ENCODE measurements around the gene ANKRD63.

The ANKRD63 gene

GRCh38 chr15:40235201-40235885 lies 47.5 kb downstream of the ANKRD63 start:
- Histone ChIP-seq H3K4me1 (ENCODE audit: insufficient read depth, low read length) (no peaks in the 10 kb centered on the region), H3K27ac (ENCODE audit: low read length) (no peak overlapping the region), H3K79me2 (ENCODE audit: insufficient read depth, low read length) (no peaks in the 10 kb centered on the region), H3K9me3 (ENCODE audit: insufficient read depth, low read length, severe bottlenecking) (no peaks in the 10 kb centered on the region), H3K27me3 (ENCODE audit: insufficient read depth, low read length, poor library complexity) (no peaks in the 10 kb centered on the region), H4K20me1 (ENCODE audit: insufficient read depth, low read length) (no peaks in the 10 kb centered on the region), H3K4me3 (ENCODE audit: low read depth in 1 of 2, low read length in 2 of 2) (no peak overlapping the region), H3K4me2 (ENCODE audit: insufficient read depth, low read length) (no peak overlapping the region), H2AFZ (ENCODE audit: low read depth, low read length) (no peak overlapping the region), H3K36me3 (ENCODE audit: insufficient read depth, low read length) (0 out of 2 replicates have a peak, but pooled peaks cover 8% of the 10 kb centered on the region), H3K9ac (ENCODE audit: low read depth, low read length) (no peak overlapping the region)
- no peak for DNase-seq
- no peak for ATAC-seq (ENCODE audit: insufficient read depth, low read depth)
- TF ChIP-seq EZH2 (IDR thresholded peaks at IDR 0.05; ENCODE audit: borderline replicate concordance, low read depth, low read length, severe bottlenecking) (no peak), CTCF (IDR thresholded peaks at IDR 0.05; ENCODE audit: borderline replicate concordance, extremely low read depth, low read length, poor library complexity, severe bottlenecking) (no peak)

- Histone ChIP-seq H3K79me2 (ENCODE audit: insufficient read depth, low read length) (no peaks in the 10 kb centered on the region), H3K27ac (ENCODE audit: low read length) (no peak overlapping the region), H3K9me3 (ENCODE audit: insufficient read depth, low read length, severe bottlenecking) (no peaks in the 10 kb centered on the region), H3K4me2 (ENCODE audit: insufficient read depth, low read length) (no peak overlapping the region), H3K4me3 (ENCODE audit: low read depth in 1 of 2, low read length in 2 of 2) (no peak overlapping the region), H3K4me1 (ENCODE audit: insufficient read depth, low read length) (no peaks in the 10 kb centered on the region), H3K27me3 (ENCODE audit: insufficient read depth, low read length, poor library complexity) (no peaks in the 10 kb centered on the region), H3K9ac (ENCODE audit: low read depth, low read length) (no peak overlapping the region), H4K20me1 (ENCODE audit: insufficient read depth, low read length) (no peaks in the 10 kb centered on the region), H2AFZ (ENCODE audit: low read depth, low read length) (no peak overlapping the region), H3K36me3 (ENCODE audit: insufficient read depth, low read length) (peaks cover 12% of the 10 kb centered on the region)
- ATAC-seq (ENCODE audit: insufficient read depth, low read depth), result no peak
- DNase-seq, result no peak
- TF ChIP-seq CTCF (IDR thresholded peaks at IDR 0.05; ENCODE audit: borderline replicate concordance, extremely low read depth, low read length, poor library complexity, severe bottlenecking) (no peak), EZH2 (IDR thresholded peaks at IDR 0.05; ENCODE audit: borderline replicate concordance, low read depth, low read length, severe bottlenecking) (no peak)
These were observed 48.1 kb downstream of the ANKRD63 start for GRCh38 chr15:40234783-40235182.

GRCh38 chr15:40233727-40234577 lies 48.9 kb downstream of the ANKRD63 start:
- Histone ChIP-seq H3K27me3 (ENCODE audit: insufficient read depth, low read length, poor library complexity) (no peaks in the 10 kb centered on the region), H4K20me1 (ENCODE audit: insufficient read depth, low read length) (no peaks in the 10 kb centered on the region), H3K36me3 (ENCODE audit: insufficient read depth, low read length) (peaks cover 20% of the 10 kb centered on the region), H2AFZ (ENCODE audit: low read depth, low read length) (no peak overlapping the region), H3K9me3 (ENCODE audit: insufficient read depth, low read length, severe bottlenecking) (no peaks in the 10 kb centered on the region), H3K4me2 (ENCODE audit: insufficient read depth, low read length) (no peak overlapping the region), H3K4me1 (ENCODE audit: insufficient read depth, low read length) (no peaks in the 10 kb centered on the region), H3K9ac (ENCODE audit: low read depth, low read length) (no peak overlapping the region), H3K27ac (ENCODE audit: low read length) (no peak overlapping the region), H3K4me3 (ENCODE audit: low read depth in 1 of 2, low read length in 2 of 2) (no peak overlapping the region), H3K79me2 (ENCODE audit: insufficient read depth, low read length) (no peaks in the 10 kb centered on the region)
- peak; percentile 22; the same call in 1 of the 3 replicates for ATAC-seq (ENCODE audit: insufficient read depth, low read depth)
- no peak for DNase-seq
- no peak for TF ChIP-seq CTCF (IDR thresholded peaks at IDR 0.05; ENCODE audit: borderline replicate concordance, extremely low read depth, low read length, poor library complexity, severe bottlenecking)
- no peak for TF ChIP-seq EZH2 (IDR thresholded peaks at IDR 0.05; ENCODE audit: borderline replicate concordance, low read depth, low read length, severe bottlenecking)
